Trophoblast cell (in vitro differentiated cells and primary cell): Measurements from ENCODE around the gene PDSS1.

Experiments
- DNase-seq, 2 donors: peaks; one replicate each; pipeline ENCODE4 v3.0.0-alpha.2; 2016
- H2AFZ ChIP-seq: 2 replicates; pipeline ENCODE4 v1.6.1; 2013; ENCODE audit warnings: low read length, moderate library complexity, mild to moderate bottlenecking; ENCODE audit not compliant: insufficient read depth, poor library complexity
- H2AK5ac ChIP-seq: 2 replicates; pipeline ENCODE4 v1.6.1; 2013; ENCODE audit warnings: mild to moderate bottlenecking, low read length
- H2BK120ac ChIP-seq: 2 replicates; pipeline ENCODE4 v1.6.1; 2013; ENCODE audit warnings: low read length, mild to moderate bottlenecking, moderate library complexity; ENCODE audit not compliant: insufficient read depth, poor library complexity
- H2BK12ac ChIP-seq: 2 replicates; pipeline ENCODE4 v1.6.1; 2013; ENCODE audit warnings: mild to moderate bottlenecking, low read length, moderate library complexity
- H2BK5ac ChIP-seq: 2 replicates; pipeline ENCODE4 v1.6.1; 2013; ENCODE audit warnings: low read length, low read depth, moderate library complexity, mild to moderate bottlenecking; ENCODE audit not compliant: poor library complexity
- H3K14ac ChIP-seq: 2 replicates; pipeline ENCODE4 v1.6.1; 2013; ENCODE audit warnings: mild to moderate bottlenecking, low read length
- H3K18ac ChIP-seq: 2 replicates; pipeline ENCODE4 v1.6.1; 2013; ENCODE audit warnings: mild to moderate bottlenecking, low read length
- H3K23ac ChIP-seq: 2 replicates; pipeline ENCODE4 v1.6.1; 2013; ENCODE audit warnings: low read length
- H3K27ac ChIP-seq: 2 replicates; pipeline ENCODE4 v1.5.1; 2013; ENCODE audit warnings: low read depth, mild to moderate bottlenecking, inconsistent platforms, low read length, moderate library complexity
- H3K27me3 ChIP-seq: 2 replicates; pipeline ENCODE4 v1.6.1; 2013; ENCODE audit warnings: inconsistent platforms, mild to moderate bottlenecking, low read length, moderate library complexity; ENCODE audit not compliant: insufficient read depth
- H3K36me3 ChIP-seq, 2 experiments: 1 replicate in 1 of 2; 2 replicates in 1 of 2; pipeline ENCODE4 v1.6.1; 2013; ENCODE audit warnings: low read length in 2 of 2, mild to moderate bottlenecking in 2 of 2, moderate library complexity in 1 of 2; ENCODE audit not compliant: insufficient read depth in 2 of 2, control insufficient read depth in 1 of 2
- H3K4ac ChIP-seq: 2 replicates; pipeline ENCODE4 v1.6.1; 2013; ENCODE audit warnings: low read depth, mild to moderate bottlenecking, low read length, moderate library complexity
- H3K4me1 ChIP-seq, 2 experiments: 1 replicate in 1 of 2; 2 replicates in 1 of 2; pipeline ENCODE4 v1.6.1; 2013; ENCODE audit warnings: low read length in 2 of 2, mild to moderate bottlenecking in 2 of 2, moderate library complexity in 1 of 2; ENCODE audit not compliant: insufficient read depth in 2 of 2, control insufficient read depth in 1 of 2
- H3K4me2 ChIP-seq: 2 replicates; pipeline ENCODE4 v1.6.1; 2013; ENCODE audit warnings: inconsistent platforms, mild to moderate bottlenecking, low read length, moderate library complexity
- H3K4me3 ChIP-seq: 2 replicates; pipeline ENCODE4 v1.5.1; 2013; ENCODE audit warnings: mild to moderate bottlenecking, low read depth, low read length, inconsistent platforms
- H3K79me1 ChIP-seq: one replicate; pipeline ENCODE4 v1.6.1; 2013; ENCODE audit warnings: low read length
- H3K79me2 ChIP-seq: 2 replicates; pipeline ENCODE4 v1.6.1; 2013; ENCODE audit warnings: low read length, mild to moderate bottlenecking; ENCODE audit not compliant: control insufficient read depth, insufficient read depth, poor library complexity
- H3K9ac ChIP-seq: 2 replicates; pipeline ENCODE4 v1.6.1; 2013; ENCODE audit warnings: mild to moderate bottlenecking, low read length
- H3K9me3 ChIP-seq: 2 replicates; pipeline ENCODE4 v1.6.1; 2013; ENCODE audit warnings: low read depth, mild to moderate bottlenecking, control low read depth, inconsistent platforms, low read length; ENCODE audit not compliant: insufficient read depth
- H4K12ac ChIP-seq: 2 replicates; pipeline ENCODE4 v1.6.1; 2013; ENCODE audit warnings: low read depth, mild to moderate bottlenecking, low read length, moderate library complexity
- H4K8ac ChIP-seq: 2 replicates; pipeline ENCODE4 v1.6.1; 2013; ENCODE audit warnings: low read depth, mild to moderate bottlenecking, low read length, moderate library complexity
- H4K91ac ChIP-seq: one replicate; pipeline ENCODE4 v1.6.1; 2013; ENCODE audit warnings: low read depth, mild to moderate bottlenecking, low read length, moderate library complexity
- WGBS: extraction: QIAGEN DNeasy Blood & Tissue Kit; methylation state at CpG from one replicate; pipeline ENCODE4 v1.1.7; 2013; ENCODE audit warnings: missing lambda C conversion rate; ENCODE audit not compliant: insufficient read length, insufficient coverage; ENCODE audit errors: extremely low coverage; 5-methylcytosine and 5-hydroxymethylcytosine counted together

PDSS1 gene

GRCh38 chr10:26777686-26778085, 80.2 kb downstream of the PDSS1 start:
- H3K23ac ChIP-seq, result no peak overlapping the region
- H3K14ac ChIP-seq, result no peak overlapping the region
- H3K27me3 ChIP-seq, result no peaks in the 10 kb centered on the region
- no peak overlapping the region for H2AK5ac ChIP-seq
- no peak for DNase-seq
- peak overlapping the region; percentile 30 for H2BK120ac ChIP-seq
- H3K79me2 ChIP-seq, result peaks cover 3% of the 10 kb centered on the region
- peak overlapping the region; percentile 4 for H4K91ac ChIP-seq
- no peak overlapping the region for H3K9ac ChIP-seq
- no peak overlapping the region for H3K18ac ChIP-seq
- no peak overlapping the region for H3K4me3 ChIP-seq
- no CpG with 5 or more reads among the region's 2 CpGs for WGBS
- no peak overlapping the region for H2BK12ac ChIP-seq
- no peak overlapping the region for H2AFZ ChIP-seq
- peaks cover 15 to 27% of the 10 kb centered on the region in 2 experiments for H3K4me1 ChIP-seq
- H3K4me2 ChIP-seq, result no peak overlapping the region
- no peak overlapping the region for H2BK5ac ChIP-seq
- no peak overlapping the region for H4K8ac ChIP-seq
- H3K27ac ChIP-seq, result no peak overlapping the region
- no peaks in the 10 kb centered on the region for H3K36me3 ChIP-seq
- H3K79me1 ChIP-seq, result peaks cover 24% of the 10 kb centered on the region
- H3K9me3 ChIP-seq, result no peaks in the 10 kb centered on the region
- no peak overlapping the region for H4K12ac ChIP-seq
- H3K4ac ChIP-seq, result peak overlapping the region; percentile 7

DNA sequence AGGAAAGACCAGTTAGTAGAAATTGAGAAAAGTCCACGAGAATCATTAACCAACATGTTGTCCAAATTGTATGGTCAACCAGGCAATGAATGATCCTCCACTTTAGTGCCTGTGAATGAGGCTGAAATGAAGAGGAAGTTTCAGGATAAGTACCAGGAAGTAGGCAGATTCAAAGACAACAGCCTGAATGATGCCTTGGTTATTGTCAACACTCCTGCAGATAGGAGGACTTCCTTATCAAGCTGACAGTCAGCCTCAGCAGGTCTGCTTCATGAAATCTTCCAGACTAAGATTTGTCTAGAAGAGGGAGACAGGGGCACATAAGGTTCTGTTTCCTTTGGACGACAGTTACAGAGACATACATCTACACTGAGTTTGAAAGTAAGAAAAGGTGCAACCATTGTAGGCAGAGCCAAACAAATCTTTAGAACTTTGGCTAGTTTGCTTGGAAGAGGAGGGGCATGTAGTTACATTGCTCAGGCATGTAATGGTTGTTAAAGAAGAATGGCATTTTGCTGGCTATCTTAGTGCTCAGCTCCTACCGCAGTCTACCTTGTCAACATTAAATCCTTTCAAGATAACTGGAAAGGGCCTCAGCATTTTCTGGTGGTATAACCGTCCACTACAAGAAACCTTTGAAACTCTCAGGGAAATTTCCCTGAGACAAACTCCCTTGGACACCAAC, 81.8 kb downstream of the PDSS1 start:
- Histone ChIP-seq H2AK5ac (no peak overlapping the region), H4K12ac (no peak overlapping the region)
- no CpG with 5 or more reads among the region's 4 CpGs for whole genome bisulfite sequencing

DNA sequence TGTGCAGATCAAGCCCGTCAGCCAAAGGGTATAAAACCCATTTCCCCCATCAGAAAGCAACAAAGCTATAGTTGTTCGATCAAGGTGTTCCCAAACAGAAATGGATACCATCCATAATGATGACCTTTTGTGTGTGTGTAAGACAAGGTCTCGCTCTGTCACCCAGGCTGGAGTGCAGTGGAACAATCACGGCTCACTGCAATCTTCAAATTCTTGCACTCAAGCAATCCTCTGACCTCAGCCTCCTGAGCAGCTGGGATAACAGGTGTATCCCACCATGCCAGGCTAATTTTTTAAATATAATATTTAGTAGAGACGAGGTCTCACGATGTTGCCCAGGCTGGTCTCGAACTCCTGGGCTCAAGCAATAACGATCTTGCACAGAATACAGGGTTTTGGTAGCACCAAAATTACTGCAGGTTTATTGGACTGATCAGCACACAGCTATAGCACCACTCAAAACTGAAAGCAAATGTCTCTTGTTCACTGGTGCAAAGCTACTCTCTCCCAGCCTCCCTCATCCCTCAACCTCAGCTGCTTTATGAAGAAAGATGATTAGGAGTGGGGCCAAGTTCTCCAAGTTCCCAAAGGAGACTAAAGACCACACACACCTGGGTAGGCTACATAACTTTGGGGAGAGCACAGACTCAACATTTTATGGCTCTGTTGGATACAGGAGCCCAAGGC, 82.7 kb downstream of the PDSS1 start:
- H4K91ac ChIP-seq, result peak overlapping the region; percentile 49
- H3K4me3 ChIP-seq, result no peak overlapping the region
- no CpG with 5 or more reads among the region's 8 CpGs for WGBS
- peak overlapping the region; percentile 25 for H2AK5ac ChIP-seq
- no peak overlapping the region for H4K12ac ChIP-seq
- H3K79me1 ChIP-seq, result peaks cover 24% of the 10 kb centered on the region
- H3K14ac ChIP-seq, result peak overlapping the region; percentile 71
- H2BK120ac ChIP-seq, result peak overlapping the region; percentile 67
- H3K36me3 ChIP-seq, result no peaks in the 10 kb centered on the region
- peak overlapping the region; percentile 13 for H3K4ac ChIP-seq
- H4K8ac ChIP-seq, result peak overlapping the region; percentile 11
- peak overlapping the region; percentile 84 for H2BK5ac ChIP-seq
- H2BK12ac ChIP-seq, result peak overlapping the region; percentile 13
- H3K27me3 ChIP-seq, result no peaks in the 10 kb centered on the region
- peak; percentile 40 to 67 for DNase-seq
- no peak overlapping the region for H3K9ac ChIP-seq
- H3K9me3 ChIP-seq, result no peaks in the 10 kb centered on the region
- no peak overlapping the region for H2AFZ ChIP-seq
- H3K27ac ChIP-seq, result peak overlapping the region; percentile 94
- H3K4me1 ChIP-seq, result peaks cover 19 to 31% of the 10 kb centered on the region in 2 experiments
- H3K18ac ChIP-seq, result peak overlapping the region; percentile 54
- peak overlapping the region; percentile 22 for H3K4me2 ChIP-seq
- peaks cover 1% of the 10 kb centered on the region for H3K79me2 ChIP-seq
- H3K23ac ChIP-seq, result no peak overlapping the region

More for the DNA sequence above, 81.8 kb downstream of the PDSS1 start:
- H3K14ac ChIP-seq, result no peak overlapping the region
- no peak overlapping the region for H4K91ac ChIP-seq
- H2BK5ac ChIP-seq, result peak overlapping the region; percentile 32
- H2BK120ac ChIP-seq, result peak overlapping the region; percentile 16
- H3K9me3 ChIP-seq, result no peaks in the 10 kb centered on the region
- H3K23ac ChIP-seq, result no peak overlapping the region
- H3K27me3 ChIP-seq, result no peaks in the 10 kb centered on the region
- H4K8ac ChIP-seq, result no peak overlapping the region
- peaks cover 19 to 31% of the 10 kb centered on the region in 2 experiments for H3K4me1 ChIP-seq
- H3K9ac ChIP-seq, result no peak overlapping the region
- peak overlapping the region; percentile 94 for H3K27ac ChIP-seq
- H3K4ac ChIP-seq, result peak overlapping the region; percentile 4
- peak; percentile 8 to 65 for DNase-seq
- peaks cover 24% of the 10 kb centered on the region for H3K79me1 ChIP-seq
- H2BK12ac ChIP-seq, result no peak overlapping the region
- H3K79me2 ChIP-seq, result peaks cover 1% of the 10 kb centered on the region
- no peaks in the 10 kb centered on the region for H3K36me3 ChIP-seq
- no peak overlapping the region for H2AFZ ChIP-seq
- no peak overlapping the region for H3K4me3 ChIP-seq
- H3K4me2 ChIP-seq, result no peak overlapping the region
- H3K18ac ChIP-seq, result no peak overlapping the region

- no peaks in the 10 kb centered on the region for H3K9me3 ChIP-seq
- H4K8ac ChIP-seq, result peak overlapping the region; percentile 11
- no peak overlapping the region for H3K23ac ChIP-seq
- H3K18ac ChIP-seq, result peak overlapping the region; percentile 54
- H3K4me2 ChIP-seq, result peak overlapping the region; percentile 17
- H4K12ac ChIP-seq, result no peak overlapping the region
- H4K91ac ChIP-seq, result peak overlapping the region; percentile 49
- H2AFZ ChIP-seq, result no peak overlapping the region
- DNase-seq, result peak; percentile 97 to 99
- peak overlapping the region; percentile 13 for H3K4ac ChIP-seq
- H2AK5ac ChIP-seq, result peak overlapping the region; percentile 25
- peak overlapping the region; percentile 71 for H3K14ac ChIP-seq
- H3K4me3 ChIP-seq, result no peak overlapping the region
- H3K4me1 ChIP-seq, result peaks cover 19 to 34% of the 10 kb centered on the region in 2 experiments
- no peaks in the 10 kb centered on the region for H3K36me3 ChIP-seq
- peak overlapping the region; percentile 67 for H2BK120ac ChIP-seq
- WGBS, result no CpG with 5 or more reads among the region's 4 CpGs
- peaks cover 22% of the 10 kb centered on the region for H3K79me1 ChIP-seq
- peak overlapping the region; percentile 94 for H3K27ac ChIP-seq
- H3K79me2 ChIP-seq, result peaks cover 1% of the 10 kb centered on the region
- peak overlapping the region; percentile 13 for H2BK12ac ChIP-seq
- H3K27me3 ChIP-seq, result no peaks in the 10 kb centered on the region
- H3K9ac ChIP-seq, result no peak overlapping the region
- H2BK5ac ChIP-seq, result peak overlapping the region; percentile 84
Observed at GRCh38 chr10:26780793-26781601, 83.5 kb downstream of the PDSS1 start.
